AG10803 (cell line): Measurements from ENCODE around the gene CDV3.

Experiments
- DNase-seq: peaks from one replicate; pipeline ENCODE4 v3.0.0; 2010; ENCODE audit warnings: low read depth
- H3K4me3 ChIP-seq: 2 replicates; pipeline ENCODE4 v1.5.1; 2011; ENCODE audit warnings: mild to moderate bottlenecking, low read length, control low read depth
- TF ChIP-seq, protein P1 (sequence below): conservative IDR thresholded peaks from 2 replicates; pipeline ENCODE4 v1.5.1; 2011; ENCODE audit warnings: mild to moderate bottlenecking, low read length, control low read depth, inconsistent platforms

The CDV3 gene

GRCh38 chr3:133591271-133591742 lies 17.8 kb downstream of the CDV3 start:
- TF ChIP-seq, protein P1, sequence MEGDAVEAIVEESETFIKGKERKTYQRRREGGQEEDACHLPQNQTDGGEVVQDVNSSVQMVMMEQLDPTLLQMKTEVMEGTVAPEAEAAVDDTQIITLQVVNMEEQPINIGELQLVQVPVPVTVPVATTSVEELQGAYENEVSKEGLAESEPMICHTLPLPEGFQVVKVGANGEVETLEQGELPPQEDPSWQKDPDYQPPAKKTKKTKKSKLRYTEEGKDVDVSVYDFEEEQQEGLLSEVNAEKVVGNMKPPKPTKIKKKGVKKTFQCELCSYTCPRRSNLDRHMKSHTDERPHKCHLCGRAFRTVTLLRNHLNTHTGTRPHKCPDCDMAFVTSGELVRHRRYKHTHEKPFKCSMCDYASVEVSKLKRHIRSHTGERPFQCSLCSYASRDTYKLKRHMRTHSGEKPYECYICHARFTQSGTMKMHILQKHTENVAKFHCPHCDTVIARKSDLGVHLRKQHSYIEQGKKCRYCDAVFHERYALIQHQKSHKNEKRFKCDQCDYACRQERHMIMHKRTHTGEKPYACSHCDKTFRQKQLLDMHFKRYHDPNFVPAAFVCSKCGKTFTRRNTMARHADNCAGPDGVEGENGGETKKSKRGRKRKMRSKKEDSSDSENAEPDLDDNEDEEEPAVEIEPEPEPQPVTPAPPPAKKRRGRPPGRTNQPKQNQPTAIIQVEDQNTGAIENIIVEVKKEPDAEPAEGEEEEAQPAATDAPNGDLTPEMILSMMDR, result no peak
- no peak overlapping the region for H3K4me3 ChIP-seq
- peak; percentile 81 for DNase-seq

GRCh38 chr3:133592843-133593242 lies 19.4 kb downstream of the CDV3 start:
- no peak overlapping the region for H3K4me3 ChIP-seq
- TF ChIP-seq, protein P1, result no peak

DNA sequence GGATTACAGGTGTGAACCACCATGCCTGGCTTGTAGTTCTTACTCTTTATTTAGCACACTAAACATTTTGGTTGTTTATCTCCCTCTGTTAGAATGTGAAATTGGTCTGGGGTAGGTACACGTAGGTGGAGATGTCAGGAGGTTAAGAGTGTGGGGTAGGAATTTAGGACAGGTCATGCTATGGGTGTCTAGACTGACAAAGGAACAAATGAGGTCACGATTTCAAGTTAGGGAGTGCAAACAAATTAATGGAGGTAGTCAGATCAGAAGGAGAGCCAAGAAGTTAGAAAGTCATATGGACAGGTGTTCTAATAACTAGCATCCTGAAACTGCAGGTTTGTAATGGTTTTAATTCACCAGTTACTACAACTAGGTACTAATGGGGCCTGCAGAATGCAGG lies 19.8 kb downstream of the CDV3 start:
- no peak for DNase-seq
- TF ChIP-seq, protein P1, result no peak
- H3K4me3 ChIP-seq, result no peak overlapping the region

More at GRCh38 chr3:133592843-133593242, 19.4 kb downstream of the CDV3 start:
- DNase-seq, result no peak

DNA sequence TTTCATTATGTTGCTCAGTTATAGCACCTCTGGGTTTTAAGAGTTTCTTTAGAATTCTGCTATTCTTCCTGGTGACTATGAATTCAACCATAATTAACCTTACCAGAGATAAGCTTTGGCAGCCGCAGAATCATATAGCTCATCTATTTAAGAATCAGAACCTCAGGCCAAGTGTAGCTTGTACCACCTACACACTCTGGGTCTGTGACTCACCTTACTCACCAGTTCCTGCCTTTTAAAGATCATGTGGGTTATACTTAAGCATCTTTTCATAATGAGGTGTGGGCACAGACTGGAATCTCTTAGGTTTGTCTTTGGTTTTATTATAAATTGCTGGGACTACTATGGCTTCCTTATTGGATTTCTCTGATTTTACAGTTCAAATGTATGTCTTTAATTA lies 21.9 kb downstream of the CDV3 start:
- no peak overlapping the region for H3K4me3 ChIP-seq
- DNase-seq, result peak; percentile 33
- TF ChIP-seq, protein P1, result no peak

DNA sequence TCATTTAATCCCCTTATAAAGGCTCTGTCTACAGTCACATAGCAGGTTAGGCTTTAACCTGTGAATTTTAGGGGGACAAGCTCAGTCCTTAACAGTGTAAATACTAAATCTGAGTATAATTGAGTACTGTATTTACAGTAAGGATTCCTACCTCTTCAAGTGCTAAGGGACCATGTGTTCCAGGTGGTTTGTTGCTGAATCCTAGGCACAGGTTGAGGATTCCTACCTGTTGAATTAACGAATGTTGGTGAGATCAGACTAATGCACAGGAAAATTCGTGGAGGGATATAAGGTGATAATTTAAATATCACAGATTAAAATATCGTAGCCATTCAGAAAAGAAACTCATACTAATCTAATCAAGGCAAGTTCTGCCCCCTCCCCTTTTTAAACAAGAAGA lies 24.9 kb downstream of the CDV3 start:
- TF ChIP-seq, protein P1, result no peak
- H3K4me3 ChIP-seq, result no peak overlapping the region

GRCh38 chr3:133599280-133599679 lies 25.8 kb downstream of the CDV3 start:
- no peak overlapping the region for H3K4me3 ChIP-seq
- no peak for DNase-seq
- TF ChIP-seq, protein P1, result no peak

More for the DNA sequence above, 24.9 kb downstream of the CDV3 start:
- no peak for DNase-seq

- no peak for DNase-seq
- H3K4me3 ChIP-seq, result no peak overlapping the region
- TF ChIP-seq, protein P1, result no peak
Observed at GRCh38 chr3:133600572-133601081, 27.1 kb downstream of the CDV3 start.
